DOHH2 (cell line): ENCODE measurements around the gene VILL.

Experiments used
- CTCF ChIP-seq: fragments of 200-600 bp; sonication (generic); IDR thresholded peaks from one replicate; pipeline ENCODE4 v1.5.1; 2014; ENCODE audit warnings: antibody characterized with exemption, mild to moderate bottlenecking, low read depth, low read length; ENCODE audit not compliant: poor library complexity, severe bottlenecking
- EZH2phosphoT487 ChIP-seq: fragments of 200-600 bp; sonication (generic); IDR thresholded peaks from 2 replicates; pipeline ENCODE4 v1.6.1; 2017; ENCODE audit warnings: borderline replicate concordance, mild to moderate bottlenecking, antibody characterized with exemption, low read length, moderate library complexity, mixed read lengths

GRCh38 chr3:38039101-38039898 lies 48.7 kb downstream of the VILL start, which contains the start of gene DLEC1:
- TF ChIP-seq CTCF (no peak), EZH2phosphoT487 (peak; percentile 85; the same call in 1 of the 2 replicates)
